Ascending aorta (tissue), 2 donors: ENCODE measurements around the gene LRRC39. TPM values are rescaled to one million over a fixed set of nuclear protein-coding genes. Genes with fewer than 3 reads are reported as not detected.

Experiments used
- DNase-seq, 2 donors: peaks; one replicate each; pipeline ENCODE4 v3.0.0-alpha.2; 2019; ENCODE audit warnings: low spot score in 2 of 2
- H3K27ac ChIP-seq, 2 donors: fragments of 200-600 bp; sonication (generic); one replicate each; pipeline ENCODE4 v1.5.1; 2016 to 2017; ENCODE audit warnings: mild to moderate bottlenecking in 1 of 2
- H3K27me3 ChIP-seq: fragments of 200-600 bp; sonication (generic); one replicate; pipeline ENCODE4 v1.5.1; 2017
- H3K36me3 ChIP-seq, 2 donors: fragments of 200-600 bp; sonication (generic); one replicate each; pipeline ENCODE4 v1.5.1; 2016
- H3K4me1 ChIP-seq, 2 donors: fragments of 200-600 bp; sonication (generic); one replicate each; pipeline ENCODE4 v1.5.1; 2016 to 2017; ENCODE audit warnings: mild to moderate bottlenecking in 1 of 2
- H3K4me3 ChIP-seq, 2 donors: fragments of 200-600 bp; sonication (generic); one replicate each; pipeline ENCODE4 v1.5.1; 2016 to 2017; ENCODE audit warnings: mild to moderate bottlenecking in 1 of 2
- H3K9me3 ChIP-seq, 2 donors: fragments of 200-600 bp; sonication (generic); one replicate each; pipeline ENCODE4 v1.5.1; 2016
- intact Hi-C: fragments of 100-400 bp; cut with DNase I; formaldehyde crosslinking; loops from one replicate; pipeline ENCODE4 v1.15.1; 2023
- total RNA-seq: library from RNA; depleted of rRNA; stranded (reverse); fragments of >200 nt; gene quantifications from one replicate; pipeline ENCODE4 v1.1.0, GENCODE V29; 2016
- TF ChIP-seq, protein P1 (sequence below), 3 experiments: fragments of 200-600 bp in 2 of 3; fragments of 450-650 bp in 1 of 3; sonication (generic) in 2 of 3; IDR thresholded peaks; one replicate each; pipeline ENCODE4 v1.5.1; 2016 to 2019; ENCODE audit warnings: antibody characterized with exemption in 3 of 3, mild to moderate bottlenecking in 1 of 3, moderate library complexity in 1 of 3

The LRRC39 gene
- total RNA-seq, 1 donor from 2014 or later = not detected

DNA sequence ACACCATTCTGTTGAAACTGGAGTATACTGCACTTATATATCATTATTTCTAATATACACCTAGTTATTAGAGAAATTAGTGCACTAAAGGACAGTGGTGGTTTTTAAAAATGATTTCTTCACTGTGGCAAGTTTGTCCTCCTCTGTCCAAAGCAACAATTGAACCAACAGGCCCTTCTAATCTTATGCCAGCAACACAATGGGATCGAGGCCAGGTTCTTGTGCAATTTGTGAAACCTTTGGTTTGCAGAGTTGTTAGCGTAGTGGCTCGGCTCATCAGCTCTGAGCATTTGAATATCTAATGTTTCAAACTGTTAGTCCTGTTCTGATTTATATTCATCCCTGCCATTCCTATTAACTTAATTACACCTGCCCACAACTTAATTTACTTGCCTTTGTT is 9.9 kb upstream of the LRRC39 start:
- Histone ChIP-seq H3K9me3 (no peaks in the 10 kb centered on the region), H3K27me3 (no peaks in the 10 kb centered on the region), H3K4me3 (no peak overlapping the region), H3K4me1 (no peaks in the 10 kb centered on the region), H3K36me3 (no peaks in the 10 kb centered on the region), H3K27ac (no peak overlapping the region)
- intact Hi-C loops = no loop called here
- TF ChIP-seq, protein P1, sequence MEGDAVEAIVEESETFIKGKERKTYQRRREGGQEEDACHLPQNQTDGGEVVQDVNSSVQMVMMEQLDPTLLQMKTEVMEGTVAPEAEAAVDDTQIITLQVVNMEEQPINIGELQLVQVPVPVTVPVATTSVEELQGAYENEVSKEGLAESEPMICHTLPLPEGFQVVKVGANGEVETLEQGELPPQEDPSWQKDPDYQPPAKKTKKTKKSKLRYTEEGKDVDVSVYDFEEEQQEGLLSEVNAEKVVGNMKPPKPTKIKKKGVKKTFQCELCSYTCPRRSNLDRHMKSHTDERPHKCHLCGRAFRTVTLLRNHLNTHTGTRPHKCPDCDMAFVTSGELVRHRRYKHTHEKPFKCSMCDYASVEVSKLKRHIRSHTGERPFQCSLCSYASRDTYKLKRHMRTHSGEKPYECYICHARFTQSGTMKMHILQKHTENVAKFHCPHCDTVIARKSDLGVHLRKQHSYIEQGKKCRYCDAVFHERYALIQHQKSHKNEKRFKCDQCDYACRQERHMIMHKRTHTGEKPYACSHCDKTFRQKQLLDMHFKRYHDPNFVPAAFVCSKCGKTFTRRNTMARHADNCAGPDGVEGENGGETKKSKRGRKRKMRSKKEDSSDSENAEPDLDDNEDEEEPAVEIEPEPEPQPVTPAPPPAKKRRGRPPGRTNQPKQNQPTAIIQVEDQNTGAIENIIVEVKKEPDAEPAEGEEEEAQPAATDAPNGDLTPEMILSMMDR (IDR thresholded peaks at IDR 0.05) = no peak
- DNase-seq = no peak

GRCh38 chr1:100184536-100184935 is 6.5 kb upstream of the LRRC39 start:
- no peak overlapping the region for H3K4me3 ChIP-seq
- H3K27me3 ChIP-seq = no peaks in the 10 kb centered on the region
- no peaks in the 10 kb centered on the region for H3K36me3 ChIP-seq
- H3K27ac ChIP-seq = no peak overlapping the region
- H3K9me3 ChIP-seq = no peaks in the 10 kb centered on the region
- TF ChIP-seq, protein P1 (IDR thresholded peaks at IDR 0.05) = no peak
- no peaks in the 10 kb centered on the region for H3K4me1 ChIP-seq
- intact Hi-C loops = no loop called here
- no peak for DNase-seq

GRCh38 chr1:100183370-100183769 is 5.3 kb upstream of the LRRC39 start:
- DNase-seq = no peak
- no peaks in the 10 kb centered on the region for H3K4me1 ChIP-seq
- intact Hi-C loops = no loop called here

GRCh38 chr1:100177295-100178041 is 588 bp downstream of the LRRC39 start:
- H3K4me1 ChIP-seq = no peaks in the 10 kb centered on the region
- no peak for DNase-seq
- TF ChIP-seq, protein P1 (IDR thresholded peaks at IDR 0.05) = no peak
- intact Hi-C loops = no loop called here
- no peak overlapping the region for H3K4me3 ChIP-seq
- H3K9me3 ChIP-seq = no peaks in the 10 kb centered on the region
- H3K27me3 ChIP-seq = no peaks in the 10 kb centered on the region
- H3K27ac ChIP-seq = no peak overlapping the region
- no peaks in the 10 kb centered on the region for H3K36me3 ChIP-seq

More at GRCh38 chr1:100183370-100183769, 5.3 kb upstream of the LRRC39 start:
- Histone ChIP-seq H3K9me3 (no peaks in the 10 kb centered on the region), H3K4me3 (no peak overlapping the region), H3K27me3 (no peaks in the 10 kb centered on the region), H3K27ac (no peak overlapping the region), H3K36me3 (no peaks in the 10 kb centered on the region)
- TF ChIP-seq, protein P1 (IDR thresholded peaks at IDR 0.05) = no peak

DNA sequence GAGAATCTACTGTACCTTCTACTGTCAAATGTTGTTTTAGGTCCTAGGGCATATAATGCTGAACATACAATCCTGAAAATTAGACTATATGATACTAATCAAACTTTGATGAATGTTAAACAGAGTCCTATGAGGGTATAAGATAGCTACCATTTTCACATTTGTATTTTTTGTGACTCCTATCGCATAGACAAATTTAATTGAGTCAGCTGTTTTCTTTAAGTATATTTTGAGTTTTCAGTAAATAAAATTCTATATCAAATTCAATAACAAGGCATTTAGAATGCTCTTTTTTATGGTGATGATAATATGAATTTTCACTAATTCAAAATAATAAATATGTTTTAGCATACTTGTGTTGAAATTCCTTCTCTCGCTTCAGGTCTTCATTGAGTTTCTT is 10.0 kb downstream of the LRRC39 start:
- Histone ChIP-seq H3K27me3 (no peaks in the 10 kb centered on the region), H3K27ac (no peak overlapping the region), H3K36me3 (no peaks in the 10 kb centered on the region), H3K4me3 (no peak overlapping the region), H3K4me1 (no peaks in the 10 kb centered on the region), H3K9me3 (no peaks in the 10 kb centered on the region)
- TF ChIP-seq, protein P1 (IDR thresholded peaks at IDR 0.05) = no peak
- intact Hi-C loops = no loop called here
- no peak for DNase-seq
